H9 (cell line): ENCODE data around the gene PTK6. TPM values are rescaled to one million over a fixed set of nuclear protein-coding genes. Genes with fewer than 3 reads are reported as not detected.

Experiments
- DNase-seq: peaks from one replicate; pipeline ENCODE4 v3.0.0-alpha.2; 2017
- H2AFZ ChIP-seq: one replicate; pipeline ENCODE4 v1.6.1; 2013; ENCODE audit warnings: mild to moderate bottlenecking, low read length, control low read depth, moderate library complexity
- H2AK5ac ChIP-seq: 2 replicates; pipeline ENCODE4 v1.6.1; 2013; ENCODE audit warnings: low read length, control low read depth, mixed read lengths; ENCODE audit not compliant: insufficient read length
- H2BK120ac ChIP-seq: one replicate; pipeline ENCODE4 v1.6.1; 2013; ENCODE audit warnings: low read depth, mild to moderate bottlenecking, low read length, control low read depth, inconsistent platforms; ENCODE audit not compliant: poor library complexity, severe bottlenecking
- H2BK12ac ChIP-seq: 2 replicates; pipeline ENCODE4 v1.6.1; 2013; ENCODE audit warnings: low read length, control low read depth, mixed read lengths, low read depth; ENCODE audit not compliant: insufficient read length
- H2BK15ac ChIP-seq: 2 replicates; pipeline ENCODE4 v1.6.1; 2013; ENCODE audit warnings: low read depth, low read length, control low read depth
- H2BK20ac ChIP-seq: one replicate; pipeline ENCODE4 v1.6.1; 2013; ENCODE audit warnings: low read depth, mild to moderate bottlenecking, low read length, control low read depth, inconsistent platforms; ENCODE audit not compliant: poor library complexity, severe bottlenecking
- H2BK5ac ChIP-seq: 2 replicates; pipeline ENCODE4 v1.6.1; 2013; ENCODE audit warnings: low read length, control low read depth, mixed read lengths; ENCODE audit not compliant: insufficient read length
- H3K14ac ChIP-seq: 2 replicates; pipeline ENCODE4 v1.6.1; 2013; ENCODE audit warnings: low read length, control low read depth; ENCODE audit not compliant: insufficient read depth
- H3K18ac ChIP-seq: 2 replicates; pipeline ENCODE4 v1.6.1; 2013; ENCODE audit warnings: low read depth, mild to moderate bottlenecking, mixed read lengths, low read length, control low read depth; ENCODE audit not compliant: insufficient read length
- H3K23ac ChIP-seq: 2 replicates; pipeline ENCODE4 v1.6.1; 2013; ENCODE audit warnings: low read length, control low read depth, mixed read lengths, low read depth; ENCODE audit not compliant: insufficient read length
- H3K23me2 ChIP-seq: 2 replicates; pipeline ENCODE4 v1.6.1; 2013; ENCODE audit warnings: low read depth, mild to moderate bottlenecking, mixed read lengths, low read length, control low read depth; ENCODE audit not compliant: insufficient read length, poor library complexity, severe bottlenecking
- H3K27ac ChIP-seq: 2 replicates; pipeline ENCODE4 v1.5.1; 2013; ENCODE audit warnings: low read length, control low read depth, mixed read lengths, low read depth; ENCODE audit not compliant: insufficient read length
- H3K27me3 ChIP-seq: 2 replicates; pipeline ENCODE4 v1.6.1; 2013; ENCODE audit warnings: low read length, control low read depth, inconsistent platforms; ENCODE audit not compliant: insufficient read depth
- H3K4ac ChIP-seq: 2 replicates; pipeline ENCODE4 v1.6.1; 2013; ENCODE audit warnings: low read depth, mild to moderate bottlenecking, control low read depth, inconsistent platforms, low read length, moderate library complexity
- H3K4me1 ChIP-seq: 2 replicates; pipeline ENCODE4 v1.6.1; 2013; ENCODE audit warnings: low read length, control low read depth, inconsistent platforms; ENCODE audit not compliant: insufficient read depth
- H3K4me2 ChIP-seq: 2 replicates; pipeline ENCODE4 v1.6.1; 2013; ENCODE audit warnings: low read length, control low read depth, mixed read lengths; ENCODE audit not compliant: insufficient read length, insufficient read depth
- H3K56ac ChIP-seq: 2 replicates; pipeline ENCODE4 v1.6.1; 2013; ENCODE audit warnings: low read depth, mild to moderate bottlenecking, mixed read lengths, low read length, control low read depth; ENCODE audit not compliant: insufficient read length
- H3K79me1 ChIP-seq: 2 replicates; pipeline ENCODE4 v1.6.1; 2013; ENCODE audit warnings: low read depth, mild to moderate bottlenecking, moderate library complexity, low read length, control low read depth, inconsistent platforms; ENCODE audit not compliant: insufficient read depth, poor library complexity, severe bottlenecking
- H3K79me2 ChIP-seq: 2 replicates; pipeline ENCODE4 v1.6.1; 2013; ENCODE audit warnings: low read length, control low read depth, inconsistent platforms; ENCODE audit not compliant: insufficient read depth
- H3K9ac ChIP-seq: 2 replicates; pipeline ENCODE4 v1.6.1; 2013; ENCODE audit warnings: low read length, control low read depth, mixed read lengths; ENCODE audit not compliant: insufficient read length; ENCODE audit errors: extremely low read depth
- H3K9me3 ChIP-seq: one replicate; pipeline ENCODE4 v1.6.1; 2013; ENCODE audit warnings: low read depth, low read length, inconsistent platforms; ENCODE audit not compliant: control insufficient read depth
- H3T11ph ChIP-seq: one replicate; pipeline ENCODE4 v1.6.1; 2013; ENCODE audit warnings: mild to moderate bottlenecking, low read length, control low read depth, inconsistent platforms
- H4K20me1 ChIP-seq: one replicate; pipeline ENCODE4 v1.6.1; 2013; ENCODE audit not compliant: control insufficient read depth, insufficient read length, insufficient read depth
- H4K5ac ChIP-seq: 2 replicates; pipeline ENCODE4 v1.6.1; 2013; ENCODE audit warnings: low read depth, mild to moderate bottlenecking, mixed read lengths, low read length, control low read depth; ENCODE audit not compliant: insufficient read length
- H4K8ac ChIP-seq: replicated peaks from 2 replicates; pipeline ENCODE4 v1.6.1; 2013; ENCODE audit warnings: low read length, control low read depth, mixed read lengths, low read depth; ENCODE audit not compliant: insufficient read length
- H4K91ac ChIP-seq: 2 replicates; pipeline ENCODE4 v1.6.1; 2013; ENCODE audit warnings: low read depth, mild to moderate bottlenecking, moderate library complexity, mixed read lengths, low read length, control low read depth; ENCODE audit not compliant: insufficient read length
- H3K27ac Mint-ChIP-seq, 3 experiments: 2 replicates in 2 of 3; 3 replicates in 1 of 3; pipeline ENCODE4 v1.8.0; 2020 to 2021; ENCODE audit warnings: mixed read lengths in 3 of 3, mild to moderate bottlenecking in 1 of 3, moderate library complexity in 1 of 3
- H3K27me3 Mint-ChIP-seq: 2 replicates; pipeline ENCODE4 v1.8.0; 2021; ENCODE audit warnings: low read depth, mild to moderate bottlenecking, moderate library complexity, mixed read lengths
- H3K36me3 Mint-ChIP-seq, 3 experiments: 2 replicates in 2 of 3; 3 replicates in 1 of 3; pipeline ENCODE4 v1.8.0; 2020 to 2021; ENCODE audit warnings: low read depth in 3 of 3, mixed read lengths in 3 of 3; ENCODE audit not compliant: insufficient read depth in 1 of 3
- H3K4me1 Mint-ChIP-seq, 2 experiments: 2 replicates each; pipeline ENCODE4 v1.8.0; 2020; ENCODE audit warnings: mixed read lengths in 2 of 2
- H3K4me3 Mint-ChIP-seq, 2 experiments: 2 replicates in 1 of 2; 3 replicates in 1 of 2; pipeline ENCODE4 v1.8.0; 2020 to 2021; ENCODE audit warnings: mild to moderate bottlenecking in 2 of 2, mixed read lengths in 2 of 2, moderate library complexity in 1 of 2
- H3K9me3 Mint-ChIP-seq, 2 experiments: 2 replicates in 1 of 2; 3 replicates in 1 of 2; pipeline ENCODE4 v1.8.0; 2020; ENCODE audit warnings: mild to moderate bottlenecking in 2 of 2, mixed read lengths in 2 of 2, moderate library complexity in 1 of 2
- CTCF ChIP-seq: fragments of 200-600 bp; sonication (generic); conservative IDR thresholded peaks from 3 replicates; pipeline ENCODE4 v1.8.0; 2021; ENCODE audit warnings: antibody characterized with exemption, mild to moderate bottlenecking
- WGBS: extraction: QIAGEN DNeasy Blood & Tissue Kit; methylation state at CpG from one replicate; pipeline ENCODE4 v1.1.7; 2013; ENCODE audit warnings: missing lambda C conversion rate, low lambda C conversion rate, mixed read lengths; ENCODE audit not compliant: insufficient read length; ENCODE audit errors: extremely low coverage; 5-methylcytosine and 5-hydroxymethylcytosine counted together
- total RNA-seq: library from RNA; stranded (reverse); gene quantifications from 2 replicates; pipeline ENCODE4 v1.2.1, GENCODE V29; 2021

Gene PTK6
- total RNA-seq, 1 experiment from 2014 or later = 0.46 TPM

GRCh38 chr20:63553251-63553932 is 16.2 kb upstream of the PTK6 start:
- H3K9ac ChIP-seq = no peak overlapping the region
- H3K27ac ChIP-seq = no peak overlapping the region

More at GRCh38 chr20:63553251-63553932, 16.2 kb upstream of the PTK6 start:
- no CpG with 5 or more reads among the region's 37 CpGs for WGBS
- H2BK120ac ChIP-seq = no peak overlapping the region
- peak overlapping the region; percentile 41 for H3K4me2 ChIP-seq
- no peaks in the 10 kb centered on the region for H3K9me3 Mint-ChIP-seq
- no peak overlapping the region for H2AFZ ChIP-seq
- no peak overlapping the region for H3K23ac ChIP-seq
- H4K8ac ChIP-seq = no peak overlapping the region
- peaks cover 22 to 34% of the 10 kb centered on the region in 2 experiments for H3K4me1 Mint-ChIP-seq
- H3K23me2 ChIP-seq = peaks cover 9% of the 10 kb centered on the region
- no peaks in the 10 kb centered on the region; the same call in 1 of the 2 replicates for H3K27me3 Mint-ChIP-seq
- H3K4me1 ChIP-seq = peaks cover 2% of the 10 kb centered on the region; the same call in 1 of the 2 replicates
- no peak overlapping the region for H3K18ac ChIP-seq
- H3K9me3 ChIP-seq = no peaks in the 10 kb centered on the region
- peaks cover 0 to 7% (median 2%) of the 10 kb centered on the region in 3 experiments; a peak in 3 of 7 replicates for H3K36me3 Mint-ChIP-seq
- H3K14ac ChIP-seq = no peak overlapping the region
- no peak overlapping the region for H2BK20ac ChIP-seq
- no peak overlapping the region for H2BK12ac ChIP-seq
- H2AK5ac ChIP-seq = no peak overlapping the region
- no peak overlapping the region for H3K56ac ChIP-seq
- peaks cover 3% of the 10 kb centered on the region for H4K20me1 ChIP-seq
- no peaks in the 10 kb centered on the region for H3K79me1 ChIP-seq
- H3K27ac Mint-ChIP-seq = no peak overlapping the region
- H3K4me3 Mint-ChIP-seq = peak overlapping the region; percentile 69 to 84
- no peak overlapping the region for H3T11ph ChIP-seq
- H4K91ac ChIP-seq = no peak overlapping the region
- H3K4ac ChIP-seq = no peak overlapping the region
- DNase-seq = peak; percentile 95
- H4K5ac ChIP-seq = no peak overlapping the region
- no peak for TF ChIP-seq CTCF
- H3K79me2 ChIP-seq = no peaks in the 10 kb centered on the region
- no peak overlapping the region for H2BK15ac ChIP-seq
- no peak overlapping the region for H2BK5ac ChIP-seq
- no peaks in the 10 kb centered on the region for H3K27me3 ChIP-seq
